Urothelium cell line (cell line): ENCODE measurements around the gene PALM2AKAP2.

Experiments
- DNase-seq: peaks from one replicate; pipeline ENCODE4 v3.0.0; 2011; ENCODE audit warnings: low spot score, mixed read lengths
- FAIRE-seq: peaks from 2 replicates; lab custom pipeline; 2011; peaks lifted over from hg19 to GRCh38; lab: Jason Lieb, UNC

PALM2AKAP2 gene

GRCh38 chr9:109771087-109771486 is 8.9 kb upstream of the PALM2AKAP2 start:
- FAIRE-seq: no peak

DNA sequence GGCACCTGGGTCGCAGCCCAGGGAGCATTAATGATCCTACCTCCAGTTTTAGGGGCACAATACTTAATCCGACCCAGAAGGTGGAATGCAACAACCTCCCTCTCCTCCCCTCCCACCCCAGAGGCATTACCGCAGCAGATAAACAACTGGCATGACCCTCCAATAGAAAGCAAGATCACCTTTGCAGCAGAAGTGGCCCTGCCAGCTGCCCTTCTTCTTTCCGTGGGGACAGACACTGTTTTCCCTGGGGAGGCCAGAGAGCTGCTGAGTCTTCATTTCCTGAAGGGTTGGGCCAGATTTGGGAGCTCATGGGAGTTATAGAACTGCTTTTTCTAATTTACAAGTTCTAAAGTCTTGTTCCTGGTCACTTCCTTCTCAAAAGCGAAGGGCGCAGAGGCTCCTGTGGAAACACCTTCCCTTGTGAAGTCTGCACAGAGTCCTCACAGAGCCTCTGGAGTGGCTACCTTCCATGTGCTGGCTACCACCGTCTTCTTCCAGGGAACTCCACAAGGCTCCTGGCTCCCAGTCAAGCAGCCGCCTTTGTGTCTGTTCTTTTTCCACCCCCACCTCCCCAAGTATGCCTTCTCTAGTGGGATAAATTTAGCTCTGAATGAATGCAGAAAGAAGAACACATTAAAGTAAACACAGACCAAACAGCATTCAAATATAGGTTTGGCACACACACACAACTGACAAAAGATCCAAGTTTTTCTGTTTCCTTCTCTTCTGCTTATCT is 8.0 kb upstream of the PALM2AKAP2 start:
- no peak for DNase-seq
- FAIRE-seq: no peak

More at GRCh38 chr9:109771087-109771486, 8.9 kb upstream of the PALM2AKAP2 start:
- DNase-seq: peak; percentile 71

GRCh38 chr9:109775516-109775915 is 4.5 kb upstream of the PALM2AKAP2 start:
- no peak for FAIRE-seq
- no peak for DNase-seq

- FAIRE-seq: no peak
- no peak for DNase-seq
Measured at GRCh38 chr9:109776391-109776790, 3.6 kb upstream of the PALM2AKAP2 start.

- no peak for FAIRE-seq
Measured at GRCh38 chr9:109780453-109781033, 545 bp downstream of the PALM2AKAP2 start.

DNA sequence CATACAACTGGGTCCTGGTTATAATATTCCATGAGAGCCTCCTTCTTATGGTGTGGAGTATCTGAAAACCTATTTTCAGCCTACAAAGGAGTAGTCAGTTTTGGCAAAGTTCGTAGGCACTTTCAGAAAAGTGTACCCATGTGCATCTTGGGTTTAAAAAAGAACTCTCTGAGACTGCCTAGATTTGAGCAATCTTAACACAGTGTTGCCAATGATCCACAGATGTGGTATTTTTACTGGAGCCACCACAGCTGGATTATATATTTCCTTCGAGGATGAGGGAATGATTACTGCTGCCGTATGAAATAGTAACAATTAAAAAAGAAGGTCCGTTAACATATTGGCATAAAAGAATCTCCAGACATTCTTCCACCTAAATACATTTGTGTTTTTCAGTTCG is 1.1 kb downstream of the PALM2AKAP2 start:
- FAIRE-seq (no peak), DNase-seq (no peak)

More at GRCh38 chr9:109780453-109781033, 545 bp downstream of the PALM2AKAP2 start:
- no peak for DNase-seq

GRCh38 chr9:109781541-109782197 is 1.7 kb downstream of the PALM2AKAP2 start:
- no peak for FAIRE-seq
- no peak for DNase-seq

GRCh38 chr9:109787735-109788134 is 7.7 kb downstream of the PALM2AKAP2 start:
- no peak for DNase-seq
- FAIRE-seq: no peak

GRCh38 chr9:109789556-109789955 is 9.6 kb downstream of the PALM2AKAP2 start:
- DNase-seq: no peak
- no peak for FAIRE-seq

DNA sequence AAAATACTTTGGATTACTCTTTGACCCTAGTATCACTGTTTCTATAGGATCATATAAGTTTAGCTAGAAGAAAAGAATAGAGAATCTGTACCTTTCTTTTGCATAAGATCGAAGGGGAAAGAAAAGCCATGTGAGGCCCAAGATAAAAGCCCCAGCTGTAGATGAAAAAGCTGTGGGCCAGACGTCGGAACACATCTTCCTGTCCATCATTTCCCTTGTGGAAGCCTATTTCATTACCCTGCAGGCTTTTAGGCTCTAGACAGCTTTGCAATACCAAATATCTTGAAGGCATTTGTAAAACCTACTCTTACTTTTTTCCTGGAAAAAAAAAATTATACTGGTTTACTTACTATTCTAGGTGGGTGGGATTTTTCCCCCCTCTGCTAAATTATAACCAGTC is 10.0 kb downstream of the PALM2AKAP2 start:
- no peak for FAIRE-seq
- DNase-seq: no peak

DNA sequence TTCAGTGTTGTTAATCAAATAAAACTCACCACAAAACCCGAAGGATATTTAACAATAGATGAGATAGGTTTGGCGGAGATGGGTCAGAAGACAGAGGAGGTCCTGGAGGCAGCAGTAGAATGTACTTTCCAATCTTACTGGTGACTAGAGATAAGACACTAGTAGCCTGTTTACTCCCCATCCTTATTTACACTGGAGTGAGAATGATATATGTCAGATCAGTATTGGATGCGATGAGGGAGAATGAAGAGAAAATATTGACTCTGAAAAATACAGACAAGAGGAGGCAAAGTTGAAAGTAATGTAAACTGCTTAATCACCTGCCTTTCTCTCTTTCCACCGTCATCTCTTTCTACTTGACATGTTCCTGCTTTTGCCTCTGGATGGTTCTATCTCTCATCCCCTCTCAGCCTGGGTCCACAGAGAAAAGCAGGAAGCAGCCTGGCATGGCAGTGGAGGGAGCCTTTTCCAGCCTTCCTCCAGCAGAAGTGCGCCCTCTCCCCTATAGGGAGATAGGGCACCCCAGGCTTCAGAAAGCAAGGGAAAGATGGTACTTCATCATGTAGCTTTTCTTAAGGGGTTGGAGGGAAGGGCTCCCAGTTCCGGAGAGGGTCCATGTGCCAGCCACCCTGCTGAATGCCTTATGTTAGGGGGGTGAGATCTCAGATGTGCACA is 11.1 kb downstream of the PALM2AKAP2 start:
- DNase-seq: no peak
- FAIRE-seq: no peak

DNA sequence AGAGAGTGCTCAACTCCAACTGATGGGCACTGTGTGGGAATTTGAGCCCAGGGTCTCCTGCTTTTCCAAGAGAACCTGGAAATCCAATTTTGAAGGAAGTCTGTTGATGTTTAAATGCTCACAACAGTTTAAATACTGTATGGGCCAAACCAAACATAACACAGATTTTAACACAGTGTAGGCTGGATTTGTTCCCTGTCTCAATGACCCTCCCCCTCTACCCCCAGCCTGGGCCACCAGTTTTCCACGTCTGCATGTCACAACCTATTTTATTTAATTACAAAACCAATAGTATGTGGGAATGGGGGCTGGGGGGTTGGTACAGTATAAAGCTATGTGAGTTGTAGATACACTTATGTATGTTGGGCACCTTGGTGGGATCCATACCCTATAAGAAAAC is 11.7 kb downstream of the PALM2AKAP2 start:
- DNase-seq: no peak
- no peak for FAIRE-seq

GRCh38 chr9:109792951-109793546 is 13.1 kb downstream of the PALM2AKAP2 start:
- DNase-seq: peak; percentile 84
- FAIRE-seq: no peak

DNA sequence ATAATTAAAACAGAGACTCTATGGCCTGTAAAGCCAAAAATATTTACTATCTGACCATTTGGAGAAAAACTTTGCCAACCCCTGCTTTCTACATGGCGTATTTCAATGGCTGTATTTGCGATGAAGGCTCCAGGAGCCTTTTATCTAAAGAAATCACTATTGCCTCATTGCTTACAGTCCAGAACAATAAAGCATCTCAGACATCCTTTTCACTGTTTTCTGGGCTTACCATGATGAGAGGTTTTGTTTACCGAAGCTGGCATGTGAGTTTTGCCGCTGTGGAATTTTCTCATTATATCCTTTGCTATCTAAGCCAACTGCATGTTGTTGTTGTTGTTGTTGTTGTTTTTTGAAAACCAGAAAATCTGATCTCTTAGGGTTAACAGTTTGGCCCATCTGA is 13.9 kb downstream of the PALM2AKAP2 start:
- no peak for FAIRE-seq
- no peak for DNase-seq

DNA sequence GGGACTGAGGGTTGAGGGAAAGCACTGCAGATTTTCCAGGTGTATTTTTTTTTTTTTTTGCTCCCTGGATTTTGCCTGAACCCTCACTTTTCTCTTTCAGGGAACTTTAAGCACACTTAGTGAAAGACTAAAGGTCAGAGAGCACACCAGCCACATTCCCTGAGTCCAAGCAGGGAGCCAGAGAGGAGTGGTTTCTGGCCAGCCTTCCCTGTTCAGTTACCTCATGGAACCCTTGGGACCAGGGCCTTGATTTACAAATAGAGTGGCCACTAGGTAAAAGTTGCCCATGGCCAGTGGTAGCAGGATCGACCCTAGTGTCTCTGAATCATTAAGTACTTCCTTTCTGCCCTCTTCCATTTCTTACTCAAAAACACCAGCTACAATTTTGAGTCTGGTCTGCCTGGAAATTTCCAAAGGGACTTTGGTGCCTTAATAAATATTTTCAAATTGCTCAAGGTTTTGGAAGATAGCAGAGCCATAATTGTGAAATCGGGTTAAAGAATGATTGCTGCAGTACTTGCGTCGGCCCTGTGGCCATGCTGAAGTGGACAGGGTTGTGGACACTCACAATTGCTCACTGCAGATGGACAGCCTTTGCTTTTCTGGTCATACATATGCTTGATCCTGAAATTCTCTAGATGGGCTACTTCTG is 14.5 kb downstream of the PALM2AKAP2 start:
- no peak for FAIRE-seq
- no peak for DNase-seq

- no peak for FAIRE-seq
- DNase-seq: no peak
Measured at GRCh38 chr9:109795613-109796012, 15.6 kb downstream of the PALM2AKAP2 start.

DNA sequence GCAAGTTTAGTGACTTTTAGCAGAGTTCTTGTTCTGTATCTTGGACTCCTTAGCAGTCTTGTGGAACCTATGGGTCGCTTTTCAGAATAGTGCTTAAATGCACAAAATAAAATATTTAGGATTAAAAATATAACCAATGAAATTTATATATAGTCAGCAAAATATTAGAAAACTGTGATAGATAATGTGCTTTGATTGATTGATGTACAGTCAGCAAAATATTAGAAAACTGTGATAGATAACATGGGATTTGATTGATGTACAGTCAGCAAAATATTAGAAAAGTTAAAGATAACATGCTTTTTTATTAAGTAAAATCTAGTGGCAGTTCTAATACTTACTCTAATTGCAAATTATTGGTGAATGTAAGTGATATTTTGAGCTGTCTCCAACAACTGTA is 16.1 kb downstream of the PALM2AKAP2 start:
- DNase-seq: no peak
- no peak for FAIRE-seq

GRCh38 chr9:109797006-109797405 is 17.0 kb downstream of the PALM2AKAP2 start:
- no peak for DNase-seq
- FAIRE-seq: no peak

- DNase-seq (no peak), FAIRE-seq (no peak)
Measured at GRCh38 chr9:109797509-109797908, 17.5 kb downstream of the PALM2AKAP2 start.

DNA sequence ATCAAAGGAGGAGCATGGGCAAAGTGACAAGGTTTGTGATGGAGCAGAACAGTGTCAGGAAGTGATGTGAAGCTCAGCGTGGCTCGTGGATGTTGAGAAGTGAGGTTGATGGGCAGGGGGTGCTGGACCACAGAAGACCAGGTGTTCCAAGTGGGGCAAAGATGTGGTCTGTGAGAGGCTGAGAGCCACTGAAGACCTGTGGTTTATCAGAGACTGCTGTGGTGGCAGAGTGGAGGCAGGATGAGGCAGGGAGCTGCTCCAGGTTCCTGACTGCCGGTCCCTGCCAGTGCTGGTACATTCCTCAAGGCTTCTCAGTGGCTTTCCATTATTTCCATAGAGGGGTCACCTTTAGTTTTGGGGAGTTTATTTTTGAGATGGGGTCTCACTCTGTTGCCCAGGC is 19.1 kb downstream of the PALM2AKAP2 start:
- DNase-seq (no peak), FAIRE-seq (no peak)

GRCh38 chr9:109799792-109800191 is 19.8 kb downstream of the PALM2AKAP2 start:
- no peak for FAIRE-seq
- peak; percentile 49 for DNase-seq
